ENCODE measurements around the gene TMPRSS15.

The TMPRSS15 gene

GRCh38 chr21:18248171-18248570 is 155.4 kb downstream of the TMPRSS15 start:
- in situ Hi-C loops (cut with HindIII; ENCODE audit: low sequenced_read_pairs) = no loop called here

GRCh38 chr21:18245464-18245967 is 158.1 kb downstream of the TMPRSS15 start:
- in situ Hi-C loops (cut with HindIII; ENCODE audit: low sequenced_read_pairs) = no loop called here

GRCh38 chr21:18244671-18245463 is 158.7 kb downstream of the TMPRSS15 start, which contains the start of gene CHODL:
CHODL (plus strand) TSS chr21:18244833; CDS start chr21:18245224, 391 bp downstream.
- in situ Hi-C loops (cut with HindIII; ENCODE audit: low sequenced_read_pairs) = no loop called here

GRCh38 chr21:18235545-18235944 is 168.0 kb downstream of the TMPRSS15 start:
- in situ Hi-C loops (cut with HindIII; ENCODE audit: low sequenced_read_pairs) = no loop called here

- in situ Hi-C loops (cut with HindIII; ENCODE audit: low sequenced_read_pairs) = no loop called here
Measured at GRCh38 chr21:18228060-18228739, 175.4 kb downstream of the TMPRSS15 start.

- in situ Hi-C loops (cut with HindIII; ENCODE audit: low sequenced_read_pairs) = no loop called here
Measured at GRCh38 chr21:18222346-18222745, 181.2 kb downstream of the TMPRSS15 start.

GRCh38 chr21:18220498-18220897 is 183.1 kb downstream of the TMPRSS15 start:
- in situ Hi-C loops (cut with HindIII; ENCODE audit: low sequenced_read_pairs) = no loop called here

Data from endothelial cell of hepatic sinusoid (primary cell).